ENCODE results near the gene MAP3K2. TPM values are rescaled to one million over a fixed set of nuclear protein-coding genes. Genes with fewer than 3 reads are reported as not detected.

The MAP3K2 gene
- polyA plus RNA-seq, 1 donor from 2014 or later: 37.0 TPM

GRCh38 chr2:127408004-127408806, 20.4 kb upstream of the MAP3K2 start:
- H3K9ac ChIP-seq (ENCODE audit: low read length): peak overlapping the region; percentile 20
- no peaks in the 10 kb centered on the region for H3F3A ChIP-seq (ENCODE audit: insufficient read depth, low read length, poor library complexity, severe bottlenecking)
- H3K9me3 ChIP-seq (ENCODE audit: low read length): no peaks in the 10 kb centered on the region
- no peaks in the 10 kb centered on the region for H3K27me3 ChIP-seq (ENCODE audit: insufficient read depth, low read depth, low read length)
- H3K79me2 ChIP-seq (replicated peaks; ENCODE audit: insufficient read depth, low read length): no peaks in the 10 kb centered on the region
- H3K36me3 ChIP-seq (ENCODE audit: insufficient read depth, low read length): no peaks in the 10 kb centered on the region
- H3K4me3 ChIP-seq (ENCODE audit: low read length): peak overlapping the region; percentile 57
- H3K27ac ChIP-seq (ENCODE audit: low read length): no peak overlapping the region
- H2AFZ ChIP-seq (ENCODE audit: low read depth, low read length): no peak overlapping the region
- H4K20me1 ChIP-seq (ENCODE audit: insufficient read depth): no peaks in the 10 kb centered on the region
- H3K4me2 ChIP-seq (ENCODE audit: low read length): no peak overlapping the region
- TF ChIP-seq POLR2AphosphoS5 (IDR thresholded peaks at IDR 0.05) (no peak), REST (IDR thresholded peaks at IDR 0.05; ENCODE audit: borderline replicate concordance) (no peak), TAF1 (IDR thresholded peaks at IDR 0.05; ENCODE audit: low read depth) (no peak), RAD21 (conservative IDR thresholded peaks at IDR 0.05) (no peak), SMC3 (conservative IDR thresholded peaks at IDR 0.05; ENCODE audit: poor library complexity) (no peak), CTCF (IDR thresholded peaks at IDR 0.05; ENCODE audit: poor library complexity, severe bottlenecking) (no peak), MXI1 (conservative IDR thresholded peaks at IDR 0.05; ENCODE audit: poor library complexity, severe bottlenecking) (no peak), EP300 (conservative IDR thresholded peaks at IDR 0.05; ENCODE audit: poor library complexity, severe bottlenecking) (no peak), EZH2 (IDR thresholded peaks at IDR 0.05; ENCODE audit: borderline replicate concordance, insufficient read depth, low read length, poor library complexity, severe bottlenecking) (no peak)
- H3K9me2 ChIP-seq (ENCODE audit: insufficient read depth, low read length): no peaks in the 10 kb centered on the region

GRCh38 chr2:127407661-127408003, 19.9 kb upstream of the MAP3K2 start:
- H3K4me3 ChIP-seq (ENCODE audit: low read length): peak overlapping the region; percentile 57
- no peaks in the 10 kb centered on the region for H3F3A ChIP-seq (ENCODE audit: insufficient read depth, low read length, poor library complexity, severe bottlenecking)
- H3K9ac ChIP-seq (ENCODE audit: low read length): no peak overlapping the region
- H4K20me1 ChIP-seq (ENCODE audit: insufficient read depth): no peaks in the 10 kb centered on the region
- H3K27ac ChIP-seq (ENCODE audit: low read length): no peak overlapping the region
- no peaks in the 10 kb centered on the region for H3K9me3 ChIP-seq (ENCODE audit: low read length)
- no peak for TF ChIP-seq POLR2AphosphoS5 (IDR thresholded peaks at IDR 0.05)
- TF ChIP-seq RAD21 (conservative IDR thresholded peaks at IDR 0.05): no peak
- TF ChIP-seq TAF1 (IDR thresholded peaks at IDR 0.05; ENCODE audit: low read depth): no peak
- TF ChIP-seq SMC3 (conservative IDR thresholded peaks at IDR 0.05; ENCODE audit: poor library complexity): no peak
- TF ChIP-seq EP300 (conservative IDR thresholded peaks at IDR 0.05; ENCODE audit: poor library complexity, severe bottlenecking): no peak
- TF ChIP-seq MXI1 (conservative IDR thresholded peaks at IDR 0.05; ENCODE audit: poor library complexity, severe bottlenecking): no peak
- TF ChIP-seq EZH2 (IDR thresholded peaks at IDR 0.05; ENCODE audit: borderline replicate concordance, insufficient read depth, low read length, poor library complexity, severe bottlenecking): no peak
- TF ChIP-seq CTCF (IDR thresholded peaks at IDR 0.05; ENCODE audit: poor library complexity, severe bottlenecking): no peak
- no peak for TF ChIP-seq REST (IDR thresholded peaks at IDR 0.05; ENCODE audit: borderline replicate concordance)
- no peaks in the 10 kb centered on the region for H3K79me2 ChIP-seq (replicated peaks; ENCODE audit: insufficient read depth, low read length)
- H3K4me2 ChIP-seq (ENCODE audit: low read length): no peak overlapping the region
- no peaks in the 10 kb centered on the region for H3K27me3 ChIP-seq (ENCODE audit: insufficient read depth, low read depth, low read length)
- H3K9me2 ChIP-seq (ENCODE audit: insufficient read depth, low read length): no peaks in the 10 kb centered on the region
- no peaks in the 10 kb centered on the region for H3K36me3 ChIP-seq (ENCODE audit: insufficient read depth, low read length)
- H2AFZ ChIP-seq (ENCODE audit: low read depth, low read length): no peak overlapping the region
